ENCODE data around the gene LIPA.
"Not testable (repeated sequence)": the region's sequence is repeated elsewhere in the genome, so short reads cannot be mapped to it uniquely, and the experiment has no call there.

The LIPA gene

GRCh38 chr10:89270153-89270483 is 18.5 kb upstream of the LIPA start:
- DNase-seq (ENCODE audit: low read depth in 2 of 2), result no peak

DNA sequence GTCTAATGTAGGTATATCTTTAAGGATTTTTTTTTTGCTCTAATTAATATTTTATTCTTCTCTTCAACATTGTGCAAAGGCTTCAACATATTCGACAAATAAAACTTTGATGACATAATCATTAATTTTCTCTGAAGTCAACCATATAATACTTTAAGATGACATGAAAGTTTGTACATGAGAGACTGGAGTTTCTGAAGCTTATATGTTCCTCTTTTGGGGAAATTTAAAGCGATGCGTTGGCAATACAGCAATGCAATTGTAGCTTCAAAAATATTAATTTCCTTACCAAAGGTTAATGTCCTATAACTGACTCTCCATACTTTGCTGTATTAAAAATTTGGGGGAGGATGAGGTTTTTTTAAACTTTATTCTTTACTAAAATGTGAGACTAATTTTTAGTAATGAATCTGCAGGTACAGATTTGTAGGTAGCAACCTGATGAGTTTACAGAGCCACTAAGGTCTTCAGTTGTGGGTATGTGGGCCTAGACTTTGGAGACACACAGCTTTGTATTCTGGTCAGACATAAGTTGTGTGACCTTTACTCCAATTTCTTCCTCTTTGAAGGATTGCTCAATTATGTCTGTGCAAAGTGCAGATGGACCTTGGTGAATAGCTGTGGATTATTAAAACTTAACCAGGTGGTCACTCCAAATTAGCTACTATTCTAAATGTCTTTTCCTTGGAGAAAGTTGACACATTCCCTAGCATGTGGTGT is 18.0 kb upstream of the LIPA start:
- DNase-seq (ENCODE audit: low read depth in 2 of 2), result no peak

DNA sequence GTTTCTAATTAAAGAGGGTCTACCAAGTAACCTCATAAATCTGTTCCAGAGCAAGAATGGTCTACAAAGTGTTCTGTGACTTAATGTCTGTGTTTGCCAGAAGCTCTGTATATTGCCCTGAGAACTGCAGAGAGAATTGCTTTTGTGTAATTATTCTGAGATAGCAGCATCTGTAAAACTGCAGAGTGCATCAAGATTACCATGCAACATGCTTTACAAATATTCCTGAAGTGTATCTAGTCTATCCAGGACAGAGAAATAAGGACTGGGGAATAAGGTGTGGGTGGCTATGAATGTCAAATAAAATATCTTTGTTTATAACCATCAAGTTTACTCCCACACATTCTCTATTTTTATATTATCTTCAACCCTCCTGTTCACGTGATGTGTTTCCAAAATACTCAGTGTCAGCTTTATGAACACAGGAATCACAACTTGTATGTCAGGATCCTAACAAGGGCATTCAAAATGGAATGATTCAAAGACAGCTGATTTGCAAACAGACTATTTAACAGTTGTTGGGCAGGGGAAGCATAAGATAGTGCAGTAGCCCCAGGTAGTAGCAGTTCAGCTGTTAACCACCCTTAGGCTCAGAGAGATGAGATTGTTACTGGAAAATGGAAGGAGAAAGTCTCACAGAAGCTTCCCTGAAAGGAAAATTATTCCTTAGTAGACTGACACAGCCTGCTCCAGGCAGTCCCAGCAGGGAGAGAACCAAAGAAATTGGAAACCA is 15.3 kb upstream of the LIPA start:
- no peak for DNase-seq (ENCODE audit: low read depth in 2 of 2)

DNA sequence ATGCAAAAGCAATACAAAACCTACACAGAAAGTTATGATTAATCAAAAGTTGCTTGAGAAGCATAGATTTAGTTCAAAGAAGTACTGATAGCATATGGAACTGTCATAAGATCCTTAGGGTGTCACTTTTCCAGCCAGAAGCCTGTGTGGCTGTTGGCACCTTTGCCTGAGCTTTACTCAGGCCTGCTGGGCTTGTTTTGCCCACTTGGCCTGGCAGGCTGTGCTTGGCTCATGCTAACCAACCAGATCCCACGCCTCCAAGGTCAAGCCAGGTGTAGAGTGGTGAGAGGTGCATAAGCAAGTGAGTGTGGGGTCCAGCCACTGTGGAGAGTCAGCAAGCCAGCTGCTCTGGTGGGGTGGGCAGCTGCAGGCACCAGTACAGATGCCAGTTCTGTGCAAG is 12.0 kb upstream of the LIPA start:
- no peak for DNase-seq (ENCODE audit: low read depth in 2 of 2)

DNA sequence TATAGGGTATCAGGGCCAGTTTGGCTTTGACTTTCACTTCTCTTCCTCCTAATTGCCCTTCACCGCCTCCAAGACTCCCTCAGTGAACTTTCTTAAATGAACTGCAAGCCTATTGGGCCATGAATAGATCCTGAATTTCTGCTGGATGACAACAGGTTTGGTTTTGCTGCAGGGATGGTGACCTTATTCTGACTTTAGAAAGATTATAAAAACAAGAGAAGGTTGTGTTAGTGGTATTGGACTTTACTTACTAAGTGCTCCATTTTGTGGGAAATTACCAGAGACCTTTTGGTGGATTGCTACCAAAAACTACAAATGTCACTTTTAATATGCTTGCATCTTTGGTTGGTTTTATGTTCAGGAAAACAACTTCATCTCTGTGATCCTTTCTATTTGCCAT is 11.5 kb upstream of the LIPA start:
- DNase-seq (ENCODE audit: low read depth in 2 of 2), result no peak

- DNase-seq (ENCODE audit: low read depth in 2 of 2), result no peak
Observed at GRCh38 chr10:89262086-89263051, 10.8 kb upstream of the LIPA start.

DNA sequence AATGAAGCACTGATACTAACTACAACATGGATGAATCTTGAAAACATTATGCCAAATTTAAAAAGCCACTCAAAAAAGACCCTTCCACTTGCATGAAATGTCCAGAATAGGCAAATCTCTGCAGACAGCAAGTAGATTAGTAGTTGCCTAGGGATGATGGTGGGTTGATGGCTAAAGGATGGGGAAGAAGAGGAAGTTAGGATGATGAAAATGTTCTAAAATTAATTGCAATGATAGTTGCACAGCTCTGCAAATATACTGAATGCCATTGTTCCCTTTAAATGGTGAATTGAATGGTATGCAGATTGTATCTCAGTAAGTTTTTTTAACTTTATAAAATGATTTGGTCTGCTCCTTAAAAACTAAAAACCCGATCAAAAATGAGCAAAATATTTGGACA is 7.3 kb upstream of the LIPA start:
- DNase-seq (ENCODE audit: low read depth in 2 of 2), result no peak

DNA sequence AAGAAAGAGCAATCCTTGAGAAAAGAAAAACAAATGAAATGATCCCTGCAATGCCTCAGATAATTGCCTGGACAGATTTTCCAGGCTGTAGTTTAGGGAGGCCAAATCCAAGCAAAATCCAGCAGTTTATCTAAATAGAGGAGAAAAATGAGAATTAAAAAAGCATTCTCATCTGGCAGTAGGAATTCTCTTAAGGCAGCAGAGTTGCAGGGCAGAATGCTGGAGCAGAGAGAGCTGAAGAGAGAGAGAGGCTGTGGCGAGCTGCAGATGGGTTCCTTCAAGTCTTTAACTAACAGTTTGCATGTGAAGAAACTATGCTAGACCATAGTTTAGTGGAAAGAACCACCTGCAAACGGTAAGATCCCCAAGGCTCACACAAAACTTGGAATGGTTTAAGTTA is 6.0 kb upstream of the LIPA start:
- no peak for DNase-seq (ENCODE audit: low read depth in 2 of 2)

GRCh38 chr10:89256962-89257361 is 5.4 kb upstream of the LIPA start:
- no peak for DNase-seq (ENCODE audit: low read depth in 2 of 2)

DNA sequence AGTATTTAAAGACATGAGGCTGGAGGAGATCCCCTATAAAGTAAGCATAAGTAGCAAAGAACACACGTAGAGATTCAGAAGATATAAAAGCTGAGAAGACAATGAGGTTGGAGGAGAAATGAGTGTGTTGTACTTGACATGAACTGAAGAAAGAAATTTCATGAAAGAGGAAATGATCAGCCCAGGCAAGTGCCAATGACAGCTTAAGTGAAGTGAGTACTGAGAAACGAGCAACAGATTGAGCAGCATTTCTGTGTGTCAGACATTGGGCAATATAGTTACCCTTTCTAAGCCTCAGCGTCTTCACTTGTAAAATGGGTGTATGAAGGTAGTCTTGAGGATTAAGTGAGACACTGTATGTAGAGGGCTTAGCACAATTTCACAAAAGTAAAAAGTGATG is 4.8 kb upstream of the LIPA start:
- DNase-seq (ENCODE audit: low read depth in 2 of 2), result no peak

GRCh38 chr10:89255793-89256192 is 4.2 kb upstream of the LIPA start:
- DNase-seq (ENCODE audit: low read depth in 2 of 2), result no peak

GRCh38 chr10:89255091-89255579 is 3.6 kb upstream of the LIPA start:
- not testable (repeated sequence) for DNase-seq (ENCODE audit: low read depth in 2 of 2)

DNA sequence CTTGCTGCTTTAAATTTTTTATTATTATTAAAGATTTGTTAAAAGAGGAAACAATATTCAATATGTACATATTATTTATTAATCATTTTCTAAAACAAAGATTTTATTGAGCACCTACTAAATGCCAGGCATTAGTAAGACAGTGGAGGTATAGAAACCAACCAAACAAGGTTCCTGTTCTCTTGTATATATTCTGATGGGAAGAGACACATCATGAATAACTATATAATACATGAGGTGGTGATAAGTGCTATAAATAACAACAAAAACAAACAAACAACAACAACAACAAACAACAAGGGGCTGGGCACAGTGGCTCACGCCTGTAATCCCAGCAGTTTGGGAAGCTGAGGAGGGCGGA is 630 bp upstream of the LIPA start:
- no peak for DNase-seq (ENCODE audit: low read depth in 2 of 2)

DNA sequence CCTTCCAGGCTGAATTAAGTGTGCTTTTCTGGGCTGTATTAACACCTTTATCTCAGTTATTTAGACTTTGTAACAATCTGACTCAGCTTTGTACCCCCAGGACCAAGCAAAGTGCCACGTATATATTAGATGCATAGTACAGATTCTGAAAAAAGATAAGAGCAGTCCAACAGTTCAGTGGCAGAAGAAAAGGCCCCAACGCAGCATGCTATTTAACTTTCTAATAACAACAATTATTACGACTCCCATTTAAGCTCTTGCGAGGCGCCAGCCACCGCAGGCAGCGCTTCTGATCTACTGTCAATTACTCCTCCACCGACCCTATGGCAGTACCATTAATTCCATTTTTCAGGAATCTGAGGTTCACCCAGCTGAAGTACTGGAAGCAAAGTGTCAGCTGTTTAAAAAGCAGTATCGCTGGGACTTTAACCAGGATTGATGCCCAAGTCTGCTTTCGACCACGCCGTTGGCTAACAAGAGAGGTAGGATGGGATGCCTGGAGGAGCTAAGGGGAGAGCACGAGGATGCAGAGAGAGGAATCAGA is 638 bp downstream of the LIPA start:
- DNase-seq (ENCODE audit: low read depth in 2 of 2), result no peak

- no peak for DNase-seq (ENCODE audit: low read depth in 2 of 2)
Observed at GRCh38 chr10:89248990-89249389, 2.6 kb downstream of the LIPA start.

DNA sequence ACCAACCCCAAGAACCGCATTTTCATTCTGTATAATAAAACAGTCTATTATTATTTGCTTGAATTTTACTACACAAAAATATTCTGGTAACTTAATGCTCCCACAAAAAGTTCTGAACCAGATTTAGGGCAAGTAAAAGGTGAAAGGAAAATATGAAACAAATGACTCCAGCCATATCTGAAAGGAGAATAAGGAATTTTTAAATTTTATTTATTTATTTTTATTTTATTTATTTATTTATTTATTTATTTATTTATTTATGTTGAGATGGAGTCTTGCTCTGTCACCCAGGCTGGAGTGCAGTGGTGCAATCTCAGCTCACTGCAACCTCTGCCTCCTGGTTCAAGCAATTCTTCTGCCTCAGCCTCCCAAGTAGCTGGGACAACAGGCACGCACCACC is 4.0 kb downstream of the LIPA start:
- not testable (repeated sequence) for DNase-seq (ENCODE audit: low read depth in 2 of 2)

DNA sequence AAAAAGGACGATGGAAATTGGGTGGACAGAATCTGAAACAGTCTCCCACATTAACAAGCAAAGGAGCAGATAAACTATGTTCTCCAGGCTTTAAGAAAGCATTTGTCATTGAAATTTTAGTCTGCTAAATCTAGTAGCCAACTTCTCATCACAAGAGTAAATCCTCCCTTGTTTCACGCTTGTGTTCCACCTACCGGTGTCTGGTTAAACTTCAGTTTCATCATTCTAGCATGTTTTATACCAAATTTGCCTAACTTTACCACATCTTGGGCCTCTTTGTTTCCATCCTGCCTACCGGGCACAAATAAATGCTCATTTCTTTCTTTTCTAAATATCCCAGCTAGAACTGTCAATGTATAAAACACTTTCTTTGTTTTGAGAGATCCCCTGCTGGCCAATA is 5.8 kb downstream of the LIPA start:
- no peak for DNase-seq (ENCODE audit: low read depth in 2 of 2)

GRCh38 chr10:89242840-89243568 is 8.6 kb downstream of the LIPA start:
- DNase-seq (ENCODE audit: low read depth in 2 of 2), result no peak

GRCh38 chr10:89242345-89242684 is 9.3 kb downstream of the LIPA start:
- no peak for DNase-seq (ENCODE audit: low read depth in 2 of 2)

GRCh38 chr10:89241486-89242344 is 9.9 kb downstream of the LIPA start:
- no peak for DNase-seq (ENCODE audit: low read depth in 2 of 2)

DNA sequence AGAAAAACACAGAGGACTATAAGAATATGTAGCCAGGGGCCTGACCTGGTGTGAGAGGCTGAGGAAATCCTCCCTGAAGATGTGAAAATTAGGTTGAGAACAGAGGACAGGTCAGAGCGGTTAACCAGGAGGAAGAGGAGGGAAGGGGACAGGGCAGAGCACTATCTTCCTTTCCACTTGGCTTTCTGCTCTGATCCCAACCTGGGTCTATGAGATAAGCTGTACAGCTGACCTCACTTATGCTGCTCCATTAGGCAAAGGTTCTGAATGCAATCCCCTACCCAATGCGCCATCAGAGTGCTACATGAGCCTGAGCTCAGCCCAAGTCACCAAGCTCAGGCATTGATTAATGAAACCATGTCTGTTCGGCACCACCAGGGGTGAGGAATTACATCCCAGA is 10.5 kb downstream of the LIPA start:
- DNase-seq (ENCODE audit: low read depth in 2 of 2), result no peak

Measured in stimulated activated CD8-positive, alpha-beta memory T cell treated with anti-CD3 and anti-CD28 coated beads, Interleukin-7, amount 100 ng/mL, for 1 hour (primary cell).